ENCODE measurements around the gene BRPF1.

GRCh38 chr3:9754678-9755077 lies 23.1 kb downstream of the BRPF1 start:
- TF ChIP-seq CTCF (IDR thresholded peaks at IDR 0.05), result no peak
- TF ChIP-seq POLR2A (IDR thresholded peaks at IDR 0.05), result no peak
- TF ChIP-seq POLR2AphosphoS5 (IDR thresholded peaks at IDR 0.05), result no peak
